H1 (cell line): ENCODE measurements around the gene POLA2. TPM values are rescaled to one million over a fixed set of nuclear protein-coding genes. Genes with fewer than 3 reads are reported as not detected.

Experiments used
- CTCF ChIA-PET: fragments of 300-600 bp; sonication (Branson Sonifier 250); formaldehyde crosslinking; loops from one replicate; lab custom pipeline; 2021; ENCODE audit not compliant: partially characterized antibody; lab: Charles Lee
- POLR2A ChIA-PET: fragments of 300-600 bp; sonication (Branson Sonifier 250); formaldehyde crosslinking; loops from one replicate; lab custom pipeline; 2021; ENCODE audit warnings: inconsistent platforms; ENCODE audit not compliant: partially characterized antibody; lab: Charles Lee
- DNase-seq, 2 experiments: peaks; one replicate each; pipeline versions ENCODE4 v3.0.0 to v3.0.0-alpha.2; 2010 to 2022; ENCODE audit warnings: low spot score in 2 of 2, low read depth in 1 of 2, mixed read lengths in 1 of 2
- FAIRE-seq: peaks from 2 replicates; lab custom pipeline; 2011; peaks lifted over from hg19 to GRCh38; lab: Jason Lieb, UNC
- H2AFZ ChIP-seq: 2 replicates; pipeline ENCODE4 v1.8.1; 2012; ENCODE audit warnings: low read length, inconsistent platforms
- H2AK5ac ChIP-seq: 2 replicates; pipeline ENCODE4 v1.6.1; 2013; ENCODE audit warnings: low read depth, low read length
- H2BK120ac ChIP-seq: replicated peaks from 2 replicates; pipeline ENCODE3; 2013; ENCODE audit warnings: low read depth, low read length, inconsistent platforms
- H2BK12ac ChIP-seq: 2 replicates; pipeline ENCODE4 v1.6.1; 2013; ENCODE audit warnings: low read depth, low read length
- H2BK15ac ChIP-seq: 2 replicates; pipeline ENCODE4 v1.6.1; 2013; ENCODE audit warnings: low read length
- H2BK20ac ChIP-seq: 2 replicates; pipeline ENCODE4 v1.6.1; 2013; ENCODE audit warnings: low read length
- H2BK5ac ChIP-seq: 2 replicates; pipeline ENCODE4 v1.6.1; 2013; ENCODE audit warnings: low read depth, low read length
- H3K14ac ChIP-seq: 2 replicates; pipeline ENCODE4 v1.6.1; 2013; ENCODE audit warnings: inconsistent platforms; ENCODE audit not compliant: insufficient read length
- H3K18ac ChIP-seq: 2 replicates; pipeline ENCODE4 v1.6.1; 2013; ENCODE audit warnings: low read length; ENCODE audit errors: extremely low read depth
- H3K23ac ChIP-seq: 2 replicates; pipeline ENCODE4 v1.6.1; 2013; ENCODE audit warnings: inconsistent platforms; ENCODE audit not compliant: insufficient read length
- H3K23me2 ChIP-seq: 2 replicates; pipeline ENCODE4 v1.6.1; 2013; ENCODE audit warnings: low read depth, low read length
- H3K27ac ChIP-seq: 2 replicates; pipeline ENCODE4 v1.6.1; 2011; ENCODE audit warnings: low read depth, low read length, inconsistent platforms
- H3K27me3 ChIP-seq, 4 experiments: replicated peaks in 1 of 4; 1 replicate in 1 of 4; 2 replicates in 3 of 4; pipeline versions ENCODE4 v1.6.1 to v1.8.1; 2011 to 2013; ENCODE audit warnings: low read length in 3 of 4, mild to moderate bottlenecking in 3 of 4, inconsistent platforms in 2 of 4, mixed read lengths in 2 of 4, moderate library complexity in 1 of 4; ENCODE audit not compliant: control insufficient read depth in 3 of 4, insufficient read depth in 3 of 4; ENCODE audit errors: extremely low read depth in 1 of 4
- H3K36me3 ChIP-seq, 4 experiments: 2 replicates each; pipeline versions ENCODE4 v1.6.1 to v1.8.1; 2011 to 2013; ENCODE audit warnings: mild to moderate bottlenecking in 4 of 4, low read length in 3 of 4, moderate library complexity in 2 of 4, control low read depth in 1 of 4, inconsistent platforms in 1 of 4; ENCODE audit not compliant: insufficient read depth in 4 of 4, control insufficient read depth in 2 of 4
- H3K4ac ChIP-seq: replicated peaks from 2 replicates; pipeline ENCODE3; 2013; ENCODE audit warnings: low read length, low read depth, mixed read lengths, inconsistent platforms; ENCODE audit not compliant: insufficient read length
- H3K4me1 ChIP-seq, 4 experiments: replicated peaks in 1 of 4; 1 replicate in 1 of 4; 2 replicates in 3 of 4; pipeline versions ENCODE4 v1.6.1 to v1.8.1; 2011 to 2013; ENCODE audit warnings: low read length in 3 of 4, inconsistent platforms in 2 of 4, mixed read lengths in 1 of 4; ENCODE audit not compliant: insufficient read depth in 4 of 4, control insufficient read depth in 3 of 4
- H3K4me2 ChIP-seq, 2 experiments: 2 replicates each; pipeline versions ENCODE4 v1.6.1 to v1.8.1; 2011 to 2013; ENCODE audit warnings: low read depth in 2 of 2, low read length in 2 of 2, control low read depth in 1 of 2, inconsistent platforms in 1 of 2, mild to moderate bottlenecking in 1 of 2; ENCODE audit not compliant: insufficient read depth in 1 of 2
- H3K4me3 ChIP-seq, 4 experiments: fragments of 200-600, 300-600 bp in 1 of 4; sonication (generic), shearing (Covaris generic), sonication (Bioruptor Twin) in 1 of 4; 2 replicates each; pipeline versions ENCODE4 v1.5.1 to v1.8.1; 2011 to 2016; ENCODE audit warnings: low read length in 4 of 4, low read depth in 3 of 4, control low read depth in 2 of 4, inconsistent platforms in 2 of 4, mild to moderate bottlenecking in 2 of 4, mixed read lengths in 1 of 4, moderate library complexity in 1 of 4; ENCODE audit not compliant: insufficient read depth in 2 of 4; ENCODE audit errors: extremely low read depth in 1 of 4
- H3K56ac ChIP-seq: replicated peaks from 2 replicates; pipeline ENCODE3; 2013; ENCODE audit warnings: low read depth, mild to moderate bottlenecking, mixed read lengths, low read length, inconsistent platforms; ENCODE audit not compliant: insufficient read length
- H3K79me1 ChIP-seq: 2 replicates; pipeline ENCODE4 v1.6.1; 2013; ENCODE audit warnings: low read depth, low read length, control low read depth
- H3K79me2 ChIP-seq, 2 experiments: 2 replicates each; pipeline versions ENCODE4 v1.6.1 to v1.8.1; 2012 to 2013; ENCODE audit warnings: low read length in 2 of 2, mild to moderate bottlenecking in 2 of 2, inconsistent platforms in 1 of 2; ENCODE audit not compliant: insufficient read depth in 2 of 2, control insufficient read depth in 1 of 2
- H3K9ac ChIP-seq, 4 experiments: replicated peaks in 1 of 4; 1 replicate in 1 of 4; 2 replicates in 3 of 4; pipeline versions ENCODE4 v1.6.1 to v1.8.1; 2011 to 2013; ENCODE audit warnings: low read depth in 3 of 4, low read length in 3 of 4, control low read depth in 2 of 4, mild to moderate bottlenecking in 2 of 4, moderate library complexity in 2 of 4, inconsistent platforms in 1 of 4; ENCODE audit errors: extremely low read depth in 1 of 4
- H3K9me3 ChIP-seq, 2 experiments: 2 replicates each; pipeline versions ENCODE4 v1.6.1 to v1.8.1; 2012 to 2013; ENCODE audit warnings: mild to moderate bottlenecking in 2 of 2, moderate library complexity in 2 of 2, control low read depth in 1 of 2, inconsistent platforms in 1 of 2, low read depth in 1 of 2, low read length in 1 of 2, mixed read lengths in 1 of 2; ENCODE audit not compliant: insufficient read depth in 2 of 2
- H4K20me1 ChIP-seq, 2 experiments: replicated peaks in 1 of 2; 2 replicates each; pipeline versions ENCODE3 to v1.8.1; 2011 to 2013; ENCODE audit warnings: inconsistent platforms in 2 of 2, low read length in 2 of 2, mild to moderate bottlenecking in 1 of 2; ENCODE audit not compliant: insufficient read depth in 2 of 2, control insufficient read depth in 1 of 2
- H4K5ac ChIP-seq: 2 replicates; pipeline ENCODE4 v1.6.1; 2013; ENCODE audit warnings: low read length, low read depth, mixed read lengths, inconsistent platforms; ENCODE audit not compliant: insufficient read length
- H4K8ac ChIP-seq: 2 replicates; pipeline ENCODE4 v1.8.0; 2013; ENCODE audit warnings: mild to moderate bottlenecking, moderate library complexity, low read length, inconsistent platforms; ENCODE audit not compliant: insufficient read depth; ENCODE audit errors: extremely low read depth
- H4K91ac ChIP-seq: replicated peaks from 2 replicates; pipeline ENCODE3; 2013; ENCODE audit warnings: low read length, mixed read lengths, inconsistent platforms; ENCODE audit not compliant: insufficient read length
- EZH2 ChIP-seq: fragments of 200-600 bp; sonication (generic); IDR thresholded peaks from 2 replicates; pipeline ENCODE4 v1.7.1; 2012; ENCODE audit warnings: low read depth, mild to moderate bottlenecking, moderate library complexity, low read length, inconsistent platforms; ENCODE audit not compliant: severe bottlenecking
- GABPA ChIP-seq: IDR thresholded peaks from 2 replicates; pipeline ENCODE4 v1.6.1; 2011; ENCODE audit warnings: mild to moderate bottlenecking, low read length, moderate library complexity, borderline replicate concordance; ENCODE audit not compliant: insufficient read depth
- GTF2F1 ChIP-seq: IDR thresholded peaks from 2 replicates; pipeline ENCODE4 v1.6.1; 2012; ENCODE audit warnings: low read depth, low read length, improper control_type of control experiment, borderline replicate concordance
- MAFK ChIP-seq: IDR thresholded peaks from 2 replicates; pipeline ENCODE4 v1.6.1; 2012; ENCODE audit warnings: low read depth, mild to moderate bottlenecking, improper control_type of control experiment, low read length
- MAX ChIP-seq: IDR thresholded peaks from 2 replicates; pipeline ENCODE4 v1.6.1; 2012; ENCODE audit warnings: inconsistent platforms
- SIX5 ChIP-seq: IDR thresholded peaks from 2 replicates; pipeline ENCODE4 v1.6.1; 2011; ENCODE audit warnings: mild to moderate bottlenecking, low read depth, low read length
- SUZ12 ChIP-seq: fragments of 200-600 bp; sonication (generic); IDR thresholded peaks from 2 replicates; pipeline ENCODE4 v1.6.1; 2012; ENCODE audit warnings: mild to moderate bottlenecking, inconsistent platforms, low read length, moderate library complexity, mixed read lengths
- TCF12 ChIP-seq: IDR thresholded peaks from 2 replicates; pipeline ENCODE4 v1.6.1; 2011; ENCODE audit warnings: low read depth, mild to moderate bottlenecking, low read length
- ZNF274 ChIP-seq: IDR thresholded peaks from 2 replicates; pipeline ENCODE4 v1.7.0; 2012; ENCODE audit warnings: low read length, borderline replicate concordance; ENCODE audit errors: extremely low read depth
- WGBS, 2 experiments: shearing (Covaris generic) in 1 of 2; methylation state at CpG; one replicate each; pipeline versions ENCODE4 v1.1.6 to v1.1.7; 2013 to 2015; ENCODE audit warnings: low lambda C conversion rate in 2 of 2, mixed read lengths in 2 of 2, inconsistent platforms in 1 of 2, low coverage in 1 of 2, missing lambda C conversion rate in 1 of 2; ENCODE audit not compliant: insufficient replicate concordance in 2 of 2, insufficient coverage in 1 of 2, insufficient read length in 1 of 2; ENCODE audit errors: extremely low coverage in 1 of 2, missing lambda C conversion rate in 1 of 2; 5-methylcytosine and 5-hydroxymethylcytosine counted together
- polyA plus RNA-seq, 7 experiments: library from polyadenylated mRNA; depleted of rRNA in 3 of 7; stranded (reverse) in 5 of 7; unstranded in 2 of 7; fragments of >200 nt in 5 of 7; fragments of 200-250 nt in 2 of 7; gene quantifications; 1 replicate in 5 of 7; 2 replicates in 1 of 7; 4 replicates in 1 of 7; pipeline versions ENCODE4 v1.2.1 to v1.2.3, GENCODE V29; 2011 to 2013; ENCODE audit warnings: missing spikeins in 2 of 7, mixed read lengths in 2 of 7
- total RNA-seq: library from RNA; stranded (reverse); fragmentation: NEBNext Ultra II Directional; extraction: Animal tissue kit (Norgen Biotek cat#: 25700); gene quantifications from 2 replicates; pipeline ENCODE4 v1.2.1, GENCODE V29; 2021

Gene POLA2
- total and polyA plus RNA-seq, 2 of the 8 experiments (the other 6 are each of a cell fraction or from before 2014, with no cell fraction given): 31.2 to 55.9 TPM

- Histone ChIP-seq H3K27me3 (no peaks in the 10 kb centered on the region), H2AFZ (no peak overlapping the region), H3K23ac (no peak overlapping the region), H3K4me3 (no peak overlapping the region), H3K36me3 (no peaks in the 10 kb centered on the region), H3K79me2 (no peaks in the 10 kb centered on the region), H3K4ac (no peak overlapping the region), H3K9me3 (no peaks in the 10 kb centered on the region), H3K9ac (no peak overlapping the region), H3K56ac (no peak overlapping the region), H3K79me1 (no peaks in the 10 kb centered on the region), H2BK120ac (no peak overlapping the region), H3K23me2 (no peaks in the 10 kb centered on the region), H2BK15ac (no peak overlapping the region), H2BK20ac (no peak overlapping the region), H4K8ac (no peak overlapping the region), H3K14ac (no peak overlapping the region), H4K20me1 (no peaks in the 10 kb centered on the region), H4K5ac (no peak overlapping the region), H3K18ac (no peak overlapping the region), H3K4me1 (peaks cover 3 to 12% (median 5%) of the 10 kb centered on the region in 4 experiments; a peak in 6 of 7 replicates), H4K91ac (no peak overlapping the region), H2AK5ac (no peak overlapping the region), H2BK5ac (no peak overlapping the region), H3K4me2 (no peak overlapping the region), H3K27ac (no peak overlapping the region), H2BK12ac (no peak overlapping the region)
- DNase-seq (no peak), FAIRE-seq (no peak)
- POLR2A ChIA-PET: interaction anchor here (1.0 to 6.8 kb wide), 6 partner anchors 10 to 132 kb away, joined by 3 to 38 read pairs (median 4); no protein-coding TSS in a partner anchor
- WGBS, 2 experiments: 94% methylated on average over 5 of the region's 5 CpGs; no CpG with 5 or more reads in 1 of the 2 experiments
- CTCF ChIA-PET: interaction anchor here (0.5 to 10.2 kb wide), 6 partner anchors 11 to 215 kb away, joined by 3 to 258 read pairs (median 4); no protein-coding TSS in a partner anchor
- TF ChIP-seq ZNF274 (no peak), SIX5 (no peak), TCF12 (no peak), EZH2 (no peak), MAX (no peak), GABPA (no peak), SUZ12 (no peak), GTF2F1 (no peak), MAFK (no peak)
These were observed 15.3 kb upstream of the POLA2 start for GRCh38 chr11:65246506-65246905.
